GM18502 (cell line): ENCODE results near the gene CTRB1.
"Not testable (repeated sequence)": the region's sequence is repeated elsewhere in the genome, so short reads cannot be mapped to it uniquely, and the experiment has no call there.

Experiments
- ATAC-seq: cut with Tn5 transposase; IDR thresholded peaks from one replicate; pipeline ENCODE4 v1.9.1; 2021; ENCODE audit warnings: mild to moderate bottlenecking; ENCODE audit not compliant: unreplicated experiment, poor library complexity

The CTRB1 gene

DNA sequence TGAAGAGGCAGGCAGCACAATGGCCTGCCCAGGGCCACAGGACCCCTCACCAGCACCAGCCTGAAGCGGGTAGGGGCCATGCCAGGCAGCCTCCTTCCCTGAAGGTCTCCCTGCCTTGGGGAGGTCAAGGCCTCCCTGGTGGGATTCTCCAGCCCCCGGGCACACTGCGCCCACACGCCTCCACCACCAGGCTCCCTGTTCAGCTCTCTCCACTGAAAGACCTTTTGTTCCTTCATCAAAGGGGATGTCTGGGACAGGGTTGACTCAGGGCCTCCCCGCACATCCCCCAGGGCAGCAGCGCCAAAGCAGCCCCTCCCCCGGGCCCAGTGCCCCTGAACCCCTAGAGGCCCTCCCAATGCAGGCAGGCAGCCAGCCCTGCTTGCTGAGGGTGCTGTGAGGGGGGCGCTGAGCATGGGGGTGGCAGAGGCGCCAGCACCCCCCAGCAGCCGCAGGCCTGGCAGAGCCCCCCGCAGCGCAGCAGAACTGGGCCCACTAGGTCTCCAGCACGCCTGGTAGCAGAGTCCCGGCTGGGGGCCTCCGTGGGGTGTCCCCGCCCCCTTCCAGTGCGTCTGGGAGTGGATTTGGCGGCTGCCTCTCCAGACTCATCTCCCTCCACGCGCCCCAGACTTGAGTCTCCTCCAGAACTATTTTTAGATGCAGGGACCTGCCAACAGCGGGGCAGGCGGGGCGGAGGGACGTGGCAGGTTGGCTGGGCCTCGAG lies 19.5 kb downstream of the CTRB1 start:
- no peak for ATAC-seq

DNA sequence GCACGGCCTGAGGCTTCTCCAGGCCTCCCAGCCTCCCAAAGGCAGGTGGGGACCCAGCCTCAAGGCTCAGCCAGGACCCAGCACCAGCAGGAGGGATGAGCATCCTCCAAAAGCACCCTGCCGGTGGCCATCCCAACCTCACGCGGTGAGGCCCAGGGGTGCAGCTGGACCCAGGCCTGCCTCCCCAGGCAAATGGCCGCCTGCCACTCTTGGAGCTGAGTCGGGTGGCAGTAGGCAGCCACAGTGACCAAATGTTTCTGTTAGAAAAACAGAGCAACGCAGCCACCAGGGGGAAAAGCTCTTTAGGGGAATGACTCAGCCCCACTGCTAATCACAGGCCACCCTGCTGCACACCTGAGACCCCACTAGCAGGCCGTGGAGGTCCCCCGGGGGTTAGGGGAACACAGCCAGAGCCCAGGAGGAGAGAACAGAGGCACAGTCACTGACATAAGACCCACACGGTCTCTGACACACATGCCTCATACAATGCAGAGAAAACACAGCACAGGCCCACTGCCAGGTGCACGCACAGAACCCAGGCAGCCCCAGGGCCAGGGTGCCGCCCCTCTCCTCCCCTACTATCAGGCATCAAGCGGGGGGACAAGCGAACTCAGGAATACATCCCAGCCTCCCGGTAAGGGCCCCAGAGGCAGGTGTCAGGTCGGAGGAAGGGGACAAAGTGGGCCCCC lies 20.2 kb downstream of the CTRB1 start:
- ATAC-seq, result no peak

DNA sequence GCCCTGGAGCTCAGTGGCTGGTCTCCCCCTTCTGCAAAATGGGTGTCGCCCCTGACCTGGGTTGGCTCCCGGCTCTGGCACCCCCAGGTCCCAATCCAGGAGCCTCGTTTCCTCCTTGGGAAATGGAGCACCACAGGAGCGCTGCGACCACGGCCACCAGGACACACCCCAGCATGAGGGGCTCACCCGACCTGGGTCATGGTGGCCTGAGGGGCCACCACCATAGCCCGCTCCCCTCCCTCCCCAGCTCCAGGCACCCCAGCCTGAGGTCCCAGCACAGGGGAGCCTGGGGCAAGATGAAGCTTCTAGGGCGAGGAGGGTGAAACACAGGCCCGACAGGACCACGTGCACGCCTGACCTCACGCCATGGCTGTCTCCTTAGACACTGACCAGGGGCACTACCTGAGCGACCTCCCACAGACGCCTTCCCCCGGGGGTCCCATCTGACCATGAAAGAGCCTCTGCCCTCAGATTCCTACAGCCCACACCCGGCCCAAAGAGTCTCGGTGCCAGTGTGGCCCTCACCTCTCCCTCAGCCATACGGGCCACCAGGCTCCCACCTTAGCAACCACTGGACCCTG lies 20.8 kb downstream of the CTRB1 start:
- ATAC-seq, result no peak

DNA sequence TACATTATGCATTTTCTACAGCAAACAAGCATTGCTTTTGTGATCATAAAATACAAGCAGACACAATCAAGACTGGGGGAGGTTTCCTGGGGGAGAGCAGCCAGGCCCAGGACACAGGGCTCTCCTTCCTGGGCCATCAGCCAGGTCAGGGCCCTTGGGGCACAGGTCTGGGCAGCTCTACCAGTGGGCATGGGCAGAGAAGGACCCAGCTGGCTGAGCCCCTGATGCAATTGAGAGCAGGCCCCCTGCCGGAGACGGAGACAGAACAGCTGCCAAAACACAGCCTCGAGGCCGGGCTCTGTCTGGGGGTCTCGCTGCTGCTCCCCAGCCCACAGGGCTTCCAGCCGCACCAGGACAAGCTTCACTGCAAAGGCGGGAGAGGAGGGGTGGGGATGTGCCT lies 21.8 kb downstream of the CTRB1 start:
- not testable (repeated sequence) for ATAC-seq

DNA sequence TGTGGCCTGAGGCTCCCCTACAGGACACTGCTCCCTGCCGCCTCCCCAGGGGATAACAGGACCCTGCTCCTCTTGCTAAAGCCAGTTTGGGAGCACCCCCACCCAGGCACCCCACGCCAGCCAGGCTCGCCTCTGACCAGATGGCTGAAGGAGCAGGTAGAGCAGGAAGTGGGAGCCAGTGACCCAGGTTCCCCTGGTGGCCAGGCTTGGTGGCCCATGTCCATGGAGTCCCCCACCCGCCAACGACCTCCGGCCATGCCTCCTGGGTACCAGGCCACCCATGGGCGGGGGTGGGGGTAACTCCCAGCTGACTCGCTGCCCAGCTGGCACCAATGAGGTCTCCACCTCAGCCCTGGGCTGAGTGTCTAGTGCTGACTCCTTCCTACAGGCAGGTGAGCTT lies 22.6 kb downstream of the CTRB1 start:
- no peak for ATAC-seq

DNA sequence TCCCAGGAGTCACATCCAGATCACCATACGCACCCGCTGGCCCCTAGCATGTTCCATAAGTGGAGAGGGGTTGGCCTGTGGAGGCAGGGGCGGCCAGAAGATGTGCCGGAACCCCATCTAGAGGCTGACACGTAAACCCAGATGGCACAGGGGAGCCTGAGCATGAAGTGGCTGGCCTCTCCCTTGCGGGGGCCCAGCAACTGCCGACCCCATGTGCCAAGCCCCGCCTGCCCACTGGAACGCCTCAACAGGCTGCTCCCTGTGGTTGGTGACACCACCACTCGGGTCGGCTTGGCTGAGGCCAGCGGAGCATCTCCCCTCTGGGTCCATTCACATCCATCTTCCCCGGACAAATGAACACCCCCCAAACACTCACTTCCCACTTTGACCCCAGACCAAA lies 23.2 kb downstream of the CTRB1 start:
- no peak for ATAC-seq

DNA sequence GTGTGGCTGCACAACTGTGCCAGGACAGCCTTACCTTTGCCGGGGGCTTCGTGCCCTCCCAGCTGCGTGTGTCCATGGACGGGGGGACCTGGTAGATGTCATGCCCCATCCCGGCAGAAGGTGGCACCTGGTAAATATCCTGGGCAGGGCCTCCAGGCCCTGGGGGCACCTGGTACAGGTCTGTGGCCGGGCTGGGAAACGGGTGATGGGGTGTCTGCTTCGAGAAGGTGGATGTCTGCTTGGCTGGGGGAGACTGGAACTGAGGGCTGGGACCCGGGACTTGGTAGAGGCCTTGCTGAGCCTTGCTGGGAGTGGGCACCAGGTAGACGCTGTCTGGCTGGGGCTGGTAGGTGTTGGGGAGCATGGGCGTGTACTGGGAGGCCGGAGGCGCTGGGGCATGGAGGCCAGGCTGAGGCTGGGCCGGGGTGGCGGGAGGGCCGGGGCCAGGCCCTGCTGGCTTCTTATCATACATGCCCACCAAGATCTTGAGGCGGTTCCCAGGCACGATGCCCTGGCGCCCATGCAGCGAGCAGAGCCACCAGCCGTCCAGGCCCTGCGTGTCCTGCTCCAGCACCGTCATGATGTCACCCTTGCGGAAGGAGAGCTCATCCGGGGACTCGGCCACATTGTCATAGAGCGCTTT lies 23.8 kb downstream of the CTRB1 start:
- not testable (repeated sequence) for ATAC-seq

DNA sequence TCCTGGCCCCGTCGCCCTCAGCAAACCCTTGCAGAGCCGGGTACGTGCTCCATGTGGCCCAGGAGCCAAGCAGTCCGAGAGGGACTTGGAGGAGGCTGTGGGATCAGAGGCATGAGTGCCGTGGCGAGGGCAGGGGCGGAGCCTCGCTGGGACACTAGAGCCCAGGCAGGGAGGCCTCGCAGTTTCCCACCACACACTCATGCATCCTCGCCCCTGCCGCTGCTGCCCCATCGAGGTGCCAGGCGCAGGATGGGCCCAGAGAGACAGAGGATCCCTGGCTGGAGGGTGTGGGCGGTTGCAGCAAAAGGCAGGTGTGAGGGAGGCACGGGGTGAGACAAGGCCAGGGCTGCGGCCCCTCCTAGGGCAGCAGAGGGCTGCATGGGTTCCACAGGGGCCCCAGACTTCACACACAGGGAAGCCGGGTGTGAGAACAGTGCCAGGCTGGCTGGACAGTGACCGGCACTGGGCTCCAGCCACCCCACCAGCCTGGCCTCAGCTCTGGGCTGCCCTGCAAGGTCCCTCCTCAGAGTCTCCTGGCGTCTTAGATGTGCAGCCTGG lies 25.0 kb downstream of the CTRB1 start:
- no peak for ATAC-seq

DNA sequence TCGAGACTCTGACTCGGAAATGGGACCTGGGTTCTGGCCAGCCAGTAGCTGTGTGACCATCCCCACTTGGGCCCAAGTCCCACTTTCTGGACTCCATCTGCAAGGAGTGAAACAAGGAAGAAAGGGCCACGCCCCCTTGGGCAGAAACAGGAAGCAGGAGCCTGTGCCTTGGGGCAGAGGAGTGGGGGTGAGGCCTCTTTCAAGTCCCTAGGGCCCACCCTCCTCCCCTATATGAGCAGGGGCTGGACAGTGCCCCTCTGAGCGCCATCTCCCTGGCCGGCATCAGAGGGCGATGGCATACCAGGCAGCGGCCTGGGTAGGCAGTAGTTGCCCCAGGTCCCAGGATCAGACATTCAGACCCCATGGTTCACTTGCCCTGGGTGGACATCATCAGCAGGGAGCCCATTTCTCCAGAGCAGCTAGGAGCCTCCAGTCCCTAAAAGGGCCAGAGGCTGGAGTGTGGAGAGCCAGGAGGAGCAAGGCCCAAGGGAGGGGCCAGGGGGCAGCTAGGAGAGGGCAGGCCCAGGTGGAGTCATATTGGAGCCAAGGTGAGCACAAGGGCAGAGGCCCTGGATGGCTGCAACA lies 25.5 kb downstream of the CTRB1 start:
- ATAC-seq, result no peak

DNA sequence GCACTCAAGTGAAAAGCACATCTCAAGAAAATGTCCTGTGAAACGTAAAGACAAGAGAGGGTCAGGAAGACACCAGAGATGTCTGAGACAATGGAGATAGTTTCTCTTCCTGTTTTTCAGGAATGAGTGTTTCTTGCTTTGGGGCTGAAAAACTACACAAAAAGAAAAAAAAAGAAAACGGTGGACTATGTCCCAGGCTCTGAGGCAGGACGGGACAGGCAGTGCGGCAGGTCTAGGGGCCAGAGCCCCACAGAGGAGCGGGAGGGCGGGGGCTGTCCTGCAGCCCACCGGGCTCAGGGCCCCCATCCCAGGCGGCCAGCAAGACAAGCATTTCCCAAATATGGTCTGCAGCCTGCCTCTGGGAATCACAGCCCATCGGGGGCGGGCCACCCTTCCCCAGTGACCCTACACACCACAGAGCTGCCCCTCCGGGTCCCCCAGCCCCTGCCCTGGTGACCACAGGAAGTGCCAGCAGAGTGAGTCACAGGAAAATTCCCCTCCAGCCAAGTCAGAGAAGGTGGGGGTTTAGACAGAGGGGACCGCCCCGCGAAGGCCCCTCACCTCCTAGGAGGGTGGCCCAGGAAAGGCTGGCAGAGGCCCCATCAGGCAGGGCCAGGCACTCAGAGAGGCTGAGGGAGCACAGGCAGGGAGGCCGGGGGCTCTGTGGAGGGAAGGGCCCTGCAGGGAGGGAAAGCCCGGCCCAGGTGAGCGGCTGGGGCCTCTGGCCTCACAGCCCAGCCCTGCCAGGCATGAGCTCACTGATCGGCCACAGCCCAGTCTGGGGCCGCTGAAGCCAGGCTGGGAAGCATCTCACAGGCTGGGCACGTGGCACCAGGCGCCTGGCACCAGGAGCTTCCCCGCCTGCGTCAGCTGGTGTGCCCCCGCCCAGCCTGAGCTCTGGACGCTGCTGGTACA lies 26.3 kb downstream of the CTRB1 start:
- peak; percentile 55 for ATAC-seq

DNA sequence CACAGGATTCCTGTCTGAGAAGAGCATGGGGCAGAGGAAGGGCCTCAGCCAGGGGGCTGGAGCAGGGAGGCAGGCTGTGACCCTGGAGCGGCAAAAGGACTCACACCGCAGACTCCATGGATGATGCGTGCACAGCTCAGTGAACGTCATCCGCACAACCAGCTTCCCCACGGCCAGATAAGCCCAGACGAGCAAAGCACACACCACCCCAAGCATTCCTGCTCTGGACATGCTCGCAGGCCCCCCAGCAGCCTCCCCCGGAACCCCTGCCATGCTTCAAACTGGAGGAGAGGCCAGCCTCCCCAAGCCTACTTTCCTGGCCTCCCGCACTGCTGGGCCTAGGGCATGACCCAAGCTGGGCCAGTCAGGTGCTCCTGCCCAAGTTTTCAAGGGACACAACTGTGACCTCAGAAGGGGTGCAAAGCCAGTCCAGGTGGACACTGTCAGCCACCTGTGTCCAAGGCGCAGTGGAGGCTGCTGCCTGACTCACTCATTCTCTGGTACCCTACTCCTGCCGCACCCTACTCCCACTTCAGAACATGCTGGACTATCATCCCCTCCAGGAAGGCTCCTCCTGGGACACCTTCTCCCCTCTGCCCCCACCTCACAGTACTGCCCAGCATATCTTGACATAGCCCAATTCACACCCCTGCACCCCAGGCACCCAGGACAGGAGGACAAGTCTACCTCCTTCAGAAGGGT lies 27.9 kb downstream of the CTRB1 start:
- ATAC-seq, result no peak

DNA sequence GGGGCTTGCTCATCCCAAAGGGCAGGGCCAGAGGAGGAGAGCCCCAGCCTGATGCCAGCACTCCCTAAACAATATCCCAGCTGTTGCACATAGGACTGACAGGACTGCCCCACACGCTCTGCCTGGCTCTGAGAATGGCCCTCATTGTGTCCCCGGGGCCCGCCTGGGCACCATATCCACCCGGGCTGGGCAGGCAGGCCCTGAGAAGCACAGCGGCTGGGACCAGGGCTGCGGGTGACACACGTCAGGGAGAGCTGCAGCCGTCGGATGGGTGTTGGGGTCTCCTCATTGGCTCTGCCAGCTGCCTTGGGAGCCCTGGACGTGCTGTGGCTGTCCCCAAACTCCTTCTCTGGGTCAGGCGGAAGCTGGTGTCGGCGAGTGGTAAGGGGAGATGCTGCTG lies 28.5 kb downstream of the CTRB1 start:
- ATAC-seq, result no peak

DNA sequence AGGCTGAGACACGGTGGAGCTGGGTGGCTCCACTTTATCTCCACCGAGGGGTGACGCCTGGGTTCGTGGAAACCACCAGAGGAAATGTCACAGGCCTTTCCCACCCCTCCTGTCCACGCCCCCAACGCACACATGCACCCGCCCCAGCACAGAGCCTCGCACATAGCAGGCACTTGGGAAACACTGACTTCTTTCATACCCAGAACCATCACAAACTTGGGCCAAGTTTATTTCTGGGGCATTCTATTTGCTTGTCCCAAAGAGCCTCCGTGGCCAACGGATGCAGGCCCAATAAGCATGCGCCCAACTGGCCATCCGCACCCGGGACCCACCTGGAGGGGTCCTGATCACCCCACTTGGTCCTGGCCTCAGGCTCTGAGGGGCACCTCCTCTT lies 29.4 kb downstream of the CTRB1 start:
- no peak for ATAC-seq

DNA sequence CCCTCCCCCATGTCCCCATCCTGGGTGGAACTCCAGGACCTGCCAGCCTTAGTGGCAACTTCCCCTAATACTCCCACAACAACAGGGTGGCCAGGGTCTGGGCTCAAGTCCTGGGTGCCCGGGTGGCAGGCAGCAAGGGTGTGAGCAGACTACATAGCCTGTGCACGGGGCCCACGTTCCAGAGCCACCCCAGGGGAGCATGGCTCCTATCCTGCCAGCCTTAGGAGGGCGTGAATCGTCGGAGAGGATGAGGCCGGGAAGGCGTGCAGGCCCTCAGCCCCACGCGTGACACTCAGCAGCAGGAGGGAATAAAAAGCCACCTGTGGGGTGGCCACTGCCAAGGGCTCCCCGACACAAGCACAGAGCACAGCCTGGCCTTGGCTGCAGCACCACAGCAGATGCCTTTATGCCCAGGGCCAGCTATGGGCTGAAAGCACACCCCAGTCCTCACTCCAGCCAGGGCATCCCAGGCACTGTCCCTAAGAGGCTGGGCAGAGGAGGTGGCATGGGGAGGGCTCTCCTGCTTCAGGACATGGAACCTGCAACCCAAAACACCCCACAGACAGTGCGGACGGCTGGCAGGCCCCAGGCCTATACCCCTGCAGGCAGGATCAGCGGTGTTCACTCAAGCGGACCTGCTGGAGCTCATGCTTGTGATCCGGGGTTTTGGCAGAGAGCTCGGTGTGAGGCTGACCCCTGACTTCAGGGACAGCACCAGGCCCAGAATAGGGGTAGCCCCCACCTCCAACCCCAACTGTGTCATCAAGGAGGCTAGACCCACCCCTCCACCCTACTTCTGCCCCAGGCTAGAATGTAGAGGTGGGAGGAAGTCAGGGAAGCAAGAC lies 30.0 kb downstream of the CTRB1 start:
- ATAC-seq, result no peak

DNA sequence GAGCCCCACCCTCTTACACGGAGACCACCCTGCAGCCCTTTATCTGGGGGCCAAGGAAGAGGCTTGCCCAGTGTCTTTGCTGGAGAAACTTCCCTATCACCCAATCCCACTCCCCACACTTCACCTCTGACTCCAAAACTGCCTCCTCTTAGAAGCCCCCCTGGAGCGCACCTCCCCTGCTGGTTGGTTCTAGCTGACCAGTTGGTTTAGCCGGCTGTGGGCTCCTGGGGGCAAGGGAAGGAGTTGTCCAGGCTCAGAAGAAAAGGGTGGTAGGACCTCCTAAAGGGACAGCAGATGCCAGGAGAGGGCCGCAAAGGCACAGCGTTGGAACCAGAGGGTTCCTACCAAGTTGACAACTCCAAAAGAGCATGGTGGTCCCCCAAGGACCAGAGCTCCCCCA lies 30.7 kb downstream of the CTRB1 start:
- no peak for ATAC-seq

DNA sequence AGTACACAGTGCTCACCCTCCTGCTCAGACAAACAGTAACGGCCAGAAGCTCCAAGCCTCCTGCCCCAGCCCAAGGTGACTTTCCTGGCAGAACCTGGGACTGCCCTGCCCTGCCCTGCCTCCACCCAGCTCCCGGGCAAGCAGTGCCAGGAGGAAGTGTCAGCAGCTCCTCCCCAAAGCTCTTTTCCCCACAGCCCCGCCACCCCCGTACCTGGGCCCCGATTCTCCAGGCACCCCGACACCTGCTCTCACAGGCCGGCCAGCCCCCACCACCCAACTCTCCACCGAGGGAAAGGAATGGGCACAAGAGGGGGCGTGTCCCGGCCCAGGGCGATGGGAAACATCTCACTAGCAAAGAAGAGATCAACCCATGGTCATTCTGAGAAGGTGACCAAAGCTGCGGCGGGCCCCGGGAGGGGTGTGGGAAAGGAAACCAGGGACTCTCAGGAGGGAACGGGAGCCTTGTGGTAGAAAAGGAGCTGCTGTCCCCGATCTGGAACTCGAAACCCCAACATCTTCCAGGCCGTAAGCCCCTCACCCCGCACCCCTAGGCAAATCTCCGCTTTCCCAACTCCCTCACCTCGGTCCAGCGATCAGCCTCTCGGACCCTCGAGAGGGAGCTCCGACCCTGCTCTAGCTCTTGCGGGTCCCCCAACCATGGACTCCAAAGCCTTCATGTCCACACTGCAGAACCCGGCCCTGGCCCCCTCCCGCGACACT lies 31.5 kb downstream of the CTRB1 start:
- ATAC-seq, result no peak

DNA sequence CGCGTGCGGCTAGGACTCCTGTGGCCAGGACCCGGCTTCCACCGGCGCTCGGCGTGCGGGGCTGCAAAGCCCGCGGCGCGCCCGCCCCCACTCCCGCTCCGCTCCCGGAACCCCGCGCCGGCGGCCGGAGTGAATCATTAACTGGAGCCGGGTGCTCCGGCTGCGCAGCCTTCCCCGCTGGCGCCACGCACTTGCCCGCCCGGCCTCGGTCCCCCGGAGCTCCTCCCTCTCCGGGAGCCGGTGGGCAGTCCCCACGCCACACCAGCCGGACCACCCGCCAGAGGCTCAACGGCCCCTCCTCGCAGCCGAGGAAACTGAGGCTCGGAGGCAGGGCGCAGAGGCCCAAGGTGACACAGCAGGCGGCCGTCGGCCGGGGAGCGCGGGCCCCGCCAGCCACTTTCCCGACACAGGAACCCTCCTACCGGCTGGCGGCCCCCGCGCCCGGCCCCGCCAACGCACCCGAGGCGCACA lies 32.1 kb downstream of the CTRB1 start:
- peak; percentile 45 for ATAC-seq
